Stimulated activated CD8-positive, alpha-beta memory T cell treated with anti-CD3 and anti-CD28 coated beads, Interleukin-12 subunit alpha, Interleukin-12 subunit beta, amount 100 ng/mL, for 24 hours (primary cell): ENCODE measurements around the gene PRSS57.

Experiments
- DNase-seq: peaks from one replicate; pipeline ENCODE4 v3.0.0-alpha.2; 2020; ENCODE audit errors: extremely low read depth

PRSS57 gene

DNA sequence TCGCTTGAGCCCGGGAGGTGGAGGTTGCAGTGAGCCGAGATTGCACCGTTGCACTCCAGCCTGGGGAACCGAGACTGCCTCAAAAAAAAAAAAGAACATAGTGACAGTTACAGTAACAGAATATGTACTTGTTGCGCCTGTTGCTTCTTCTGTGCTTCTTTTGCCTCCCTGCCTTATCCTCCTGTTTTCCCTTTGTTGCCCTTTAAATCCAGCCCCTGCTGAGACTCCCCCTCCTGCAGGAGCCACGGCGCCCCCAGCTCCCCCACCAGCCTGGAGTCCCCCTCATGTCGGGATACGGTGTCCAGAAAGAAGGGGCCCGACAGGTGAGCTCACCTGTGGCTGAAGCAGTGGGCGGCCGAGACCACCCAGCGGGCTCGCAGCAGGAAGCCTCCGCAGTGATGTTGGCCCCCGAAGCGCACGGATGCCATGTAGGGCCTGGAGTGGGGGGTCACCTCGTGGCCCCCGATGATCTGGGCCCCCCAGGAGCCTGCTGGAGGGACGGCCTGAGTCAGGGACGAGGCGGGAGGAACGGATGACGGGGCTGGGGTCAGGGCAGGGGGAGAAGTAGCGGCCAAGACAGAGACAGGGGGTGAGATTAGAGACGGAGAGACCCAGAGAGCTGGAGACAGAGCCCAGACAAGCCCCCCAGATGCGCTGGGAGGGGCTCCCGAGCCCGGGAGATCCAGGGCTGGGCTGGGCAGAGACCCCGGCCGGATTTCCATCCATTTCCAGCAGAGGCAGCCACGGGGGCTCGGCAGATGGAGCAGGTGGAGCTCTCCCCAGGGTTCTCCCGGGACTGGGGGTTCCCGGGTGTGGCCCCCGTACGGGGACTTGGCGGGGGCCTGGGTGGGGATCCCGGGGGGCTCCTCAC lies 536 bp downstream of the PRSS57 start:
- no peak for DNase-seq

DNA sequence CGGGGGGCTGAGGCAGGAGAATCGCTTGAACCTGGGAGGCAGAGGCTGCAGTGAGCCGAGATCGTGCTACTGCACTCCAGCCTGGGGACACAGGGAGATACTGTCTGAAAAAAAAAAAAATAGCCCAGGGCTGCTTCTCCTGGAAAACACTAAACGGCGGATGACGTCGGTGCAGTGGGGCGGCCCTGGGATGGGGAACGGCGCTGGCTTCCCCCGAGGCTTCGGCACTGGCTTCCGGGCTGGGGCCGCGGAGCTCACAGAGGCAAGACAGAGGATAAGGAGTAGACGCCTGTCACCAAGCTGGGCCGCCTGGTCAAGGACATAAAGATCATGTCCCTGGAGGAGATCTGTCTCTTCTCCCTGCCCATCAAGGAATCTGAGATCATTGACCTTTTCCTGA lies 5.0 kb downstream of the PRSS57 start:
- DNase-seq = no peak

- no peak for DNase-seq
These were observed 6.3 kb downstream of the PRSS57 start for GRCh38 chr19:688992-689391.

DNA sequence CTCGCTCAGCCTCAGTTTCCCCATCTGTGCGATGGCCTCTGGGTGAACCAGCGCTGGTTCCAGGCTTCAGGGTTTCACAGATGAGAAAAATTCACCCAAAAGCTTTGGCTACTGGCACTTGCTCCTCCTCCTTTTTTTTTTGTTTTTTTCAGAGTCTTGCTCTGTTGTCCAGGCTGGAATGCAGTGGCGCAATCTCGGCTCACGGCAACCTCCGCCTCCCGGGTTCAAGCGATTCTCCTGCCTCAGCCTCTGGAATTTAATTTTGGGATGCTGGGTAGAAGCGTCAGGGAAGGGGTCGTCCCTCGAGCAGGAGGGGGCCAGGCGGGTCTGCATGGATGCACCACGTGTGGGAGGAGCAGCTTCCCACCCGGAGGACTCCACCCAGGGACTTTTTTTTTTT lies 7.0 kb downstream of the PRSS57 start:
- no peak for DNase-seq

- DNase-seq = no peak
These were observed 7.6 kb downstream of the PRSS57 start for GRCh38 chr19:687569-688166.

GRCh38 chr19:686589-687297 lies 8.5 kb downstream of the PRSS57 start:
- no peak for DNase-seq

DNA sequence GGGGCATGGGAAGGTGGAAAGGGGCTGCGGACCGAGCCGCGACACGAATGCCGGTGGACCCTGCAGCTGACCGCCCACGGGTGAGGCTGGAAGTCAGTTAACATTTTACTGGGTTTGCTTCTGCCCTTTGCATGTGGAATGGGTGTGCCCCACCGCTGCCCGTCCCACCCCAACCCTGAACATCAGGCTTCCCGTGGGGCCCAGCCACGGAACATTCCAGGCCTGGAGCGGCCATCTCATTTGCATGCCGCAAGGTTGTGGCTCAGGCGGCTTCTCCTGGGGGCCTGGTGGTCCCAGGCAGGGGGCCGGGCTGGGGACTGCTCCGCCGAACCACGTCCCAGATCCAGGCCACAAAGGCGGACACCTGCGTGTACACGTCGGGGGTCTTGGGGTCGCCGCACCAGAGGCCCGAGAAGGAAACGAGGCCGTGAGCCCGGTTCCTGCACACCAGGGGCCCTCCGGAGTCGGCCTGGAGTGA lies 9.8 kb downstream of the PRSS57 start:
- DNase-seq = no peak

DNA sequence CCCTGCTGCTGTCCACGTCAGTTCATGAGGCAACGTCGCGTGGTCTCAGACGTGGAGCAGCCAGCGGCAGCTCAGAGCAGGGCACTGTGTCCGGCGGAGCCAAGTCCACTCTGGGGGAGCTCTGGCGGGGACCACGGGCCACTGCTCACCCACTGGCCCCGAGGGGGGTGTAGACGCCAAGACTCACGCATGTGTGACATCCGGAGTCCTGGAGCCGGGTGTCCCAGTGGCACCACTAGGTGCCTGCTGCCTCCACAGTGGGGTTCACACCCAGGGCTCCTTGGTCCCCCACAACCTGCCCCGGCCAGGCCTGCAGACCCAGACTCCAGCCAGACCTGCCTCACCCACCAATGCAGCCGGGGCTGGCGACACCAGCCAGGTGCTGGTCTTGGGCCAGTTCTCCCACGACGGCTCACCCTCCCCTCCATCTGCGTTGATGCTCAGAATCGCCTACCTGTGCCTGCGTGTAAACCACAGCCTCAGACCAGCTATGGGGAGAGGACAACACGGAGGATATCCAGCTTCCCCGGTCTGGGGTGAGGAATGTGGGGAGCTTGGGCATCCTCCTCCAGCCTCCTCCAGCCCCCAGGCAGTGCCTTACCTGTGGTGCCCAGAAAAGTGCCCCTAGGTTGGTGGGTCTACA lies 12.5 kb downstream of the PRSS57 start:
- no peak for DNase-seq

DNA sequence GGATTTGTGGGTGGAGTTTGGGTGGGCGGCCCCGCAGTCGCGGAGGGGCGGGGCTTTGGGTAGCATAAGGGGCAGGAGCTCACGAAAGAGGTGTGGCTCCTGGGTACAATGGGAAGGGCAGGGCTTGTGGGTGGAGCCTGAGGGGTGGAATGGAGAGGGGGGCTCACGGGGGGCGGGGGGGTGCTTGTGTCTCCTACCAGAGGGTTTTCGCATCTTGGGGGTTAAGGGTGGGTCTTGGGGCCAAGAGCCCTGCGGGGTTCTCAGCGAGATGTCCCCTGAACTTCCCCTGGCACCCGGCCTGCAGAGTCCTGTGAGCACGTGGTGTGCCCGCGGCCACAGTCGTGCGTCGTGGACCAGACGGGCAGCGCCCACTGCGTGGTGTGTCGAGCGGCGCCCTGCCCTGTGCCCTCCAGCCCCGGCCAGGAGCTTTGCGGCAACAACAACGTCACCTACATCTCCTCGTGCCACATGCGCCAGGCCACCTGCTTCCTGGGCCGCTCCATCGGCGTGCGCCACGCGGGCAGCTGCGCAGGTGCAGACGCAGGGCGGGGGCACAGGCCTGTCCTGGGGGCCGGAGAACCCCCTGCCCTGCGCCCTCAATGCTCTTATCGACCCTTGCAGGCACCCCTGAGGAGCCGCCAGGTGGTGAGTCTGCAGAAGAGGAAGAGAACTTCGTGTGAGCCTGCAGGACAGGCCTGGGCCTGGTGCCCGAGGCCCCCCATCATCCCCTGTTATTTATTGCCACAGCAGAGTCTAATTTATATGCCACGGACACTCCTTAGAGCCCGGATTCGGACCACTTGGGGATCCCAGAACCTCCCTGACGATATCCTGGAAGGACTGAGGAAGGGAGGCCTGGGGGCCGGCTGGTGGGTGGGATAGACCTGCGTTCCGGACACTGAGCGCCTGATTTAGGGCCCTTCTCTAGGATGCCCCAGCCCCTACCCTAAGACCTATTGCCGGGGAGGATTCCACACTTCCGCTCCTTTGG lies 13.9 kb downstream of the PRSS57 start:
- DNase-seq = peak; percentile 77

DNA sequence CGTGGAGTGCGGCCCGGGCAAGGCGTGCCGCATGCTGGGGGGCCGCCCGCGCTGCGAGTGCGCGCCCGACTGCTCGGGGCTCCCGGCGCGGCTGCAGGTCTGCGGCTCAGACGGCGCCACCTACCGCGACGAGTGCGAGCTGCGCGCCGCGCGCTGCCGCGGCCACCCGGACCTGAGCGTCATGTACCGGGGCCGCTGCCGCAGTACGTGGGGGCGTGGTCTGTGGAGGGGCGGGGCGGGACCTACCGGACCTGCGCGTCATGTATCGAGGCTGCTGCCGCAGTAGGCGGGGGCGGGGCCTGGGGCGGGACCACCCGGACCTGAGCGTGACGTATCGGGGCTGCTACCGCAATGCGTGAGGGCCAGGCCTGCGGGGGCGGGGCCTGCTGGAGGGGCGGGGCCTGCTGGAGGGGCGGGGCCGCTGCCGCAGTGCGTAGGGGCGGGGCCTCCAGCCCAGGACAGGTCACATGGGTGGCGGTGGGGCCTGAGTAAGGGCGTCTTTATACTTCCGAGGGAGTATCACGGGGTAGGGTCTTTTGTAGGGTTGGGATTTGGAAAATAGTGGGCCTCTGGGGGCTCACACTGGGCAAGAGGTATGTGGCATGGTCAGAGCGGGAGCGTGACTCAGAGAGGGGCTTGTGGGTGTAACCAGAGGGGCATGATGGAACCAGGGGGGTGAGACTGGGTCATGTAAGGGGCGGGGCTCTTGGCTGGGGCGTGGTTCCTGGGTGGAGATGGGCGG lies 14.8 kb downstream of the PRSS57 start:
- peak; percentile 100 for DNase-seq

DNA sequence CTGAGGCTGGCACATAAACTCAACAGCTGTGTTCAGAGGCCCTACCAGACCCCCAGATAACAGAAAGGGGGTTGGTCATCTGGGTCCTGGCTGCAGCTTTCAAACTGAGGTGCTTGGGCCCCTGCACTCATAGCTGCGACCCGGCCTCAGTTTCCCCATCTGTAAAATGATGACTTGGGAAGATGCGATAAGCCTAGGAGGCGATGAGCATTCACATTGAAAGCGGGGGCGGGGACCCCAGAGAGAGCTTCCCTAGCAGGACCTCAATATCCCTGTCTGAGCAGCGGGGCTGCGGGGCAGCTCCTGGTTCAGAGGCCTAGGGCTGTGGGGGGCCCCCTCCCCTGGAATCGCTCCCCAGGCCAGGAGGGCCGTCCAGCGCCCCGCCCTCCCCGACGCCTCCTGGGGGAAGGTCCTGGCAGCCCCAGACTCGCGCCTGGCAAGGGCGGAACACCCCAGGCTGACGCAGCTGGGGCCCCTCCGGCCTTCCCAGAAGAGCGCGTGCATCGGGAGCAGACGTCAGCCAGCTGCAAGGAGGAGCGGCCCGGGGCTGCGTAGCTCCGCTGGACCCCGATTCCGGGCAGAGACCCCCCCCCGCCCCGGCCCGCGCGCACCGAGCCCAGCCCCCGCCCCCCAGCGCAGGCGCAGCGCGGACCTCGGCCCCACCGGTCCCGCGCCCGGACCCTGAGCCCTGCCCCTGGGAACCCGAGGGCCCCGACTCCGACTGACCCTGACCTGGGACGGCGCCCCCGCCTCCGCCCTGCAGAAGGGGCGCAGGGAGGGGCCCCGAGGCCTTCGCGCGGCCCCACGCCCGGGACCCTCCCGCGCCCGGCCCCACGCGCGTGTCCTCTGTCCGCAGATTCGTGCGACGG lies 15.6 kb downstream of the PRSS57 start:
- DNase-seq = no peak

DNA sequence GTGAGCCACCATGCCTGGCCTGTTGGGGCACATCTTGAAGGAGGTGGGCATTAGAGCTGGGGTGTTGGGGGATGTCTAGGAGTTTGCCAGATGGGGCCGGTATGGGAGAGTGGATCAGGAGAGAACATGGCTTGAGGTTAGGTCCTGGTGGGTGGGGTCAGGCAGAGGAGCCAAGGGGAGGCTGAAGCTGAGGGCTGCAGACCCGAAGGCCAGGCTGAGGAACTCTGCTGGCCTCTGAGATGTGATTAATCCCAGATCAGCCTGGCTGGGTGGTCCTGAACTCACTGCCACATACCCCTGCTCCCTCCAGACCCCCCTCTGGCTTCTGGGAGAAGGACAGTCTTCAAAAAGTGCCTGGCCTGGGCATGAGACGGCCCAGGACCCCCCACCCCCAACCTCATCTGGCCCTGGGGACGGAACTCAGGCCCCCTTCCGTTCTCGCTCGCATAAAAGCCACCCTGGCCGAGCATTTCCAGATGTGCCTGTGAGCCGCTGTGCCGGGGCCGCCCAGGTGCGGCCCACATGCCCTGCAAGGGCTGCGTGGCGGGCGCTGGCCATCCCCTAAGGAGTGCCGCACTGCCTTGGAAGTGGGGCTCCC lies 16.4 kb downstream of the PRSS57 start:
- DNase-seq = no peak

DNA sequence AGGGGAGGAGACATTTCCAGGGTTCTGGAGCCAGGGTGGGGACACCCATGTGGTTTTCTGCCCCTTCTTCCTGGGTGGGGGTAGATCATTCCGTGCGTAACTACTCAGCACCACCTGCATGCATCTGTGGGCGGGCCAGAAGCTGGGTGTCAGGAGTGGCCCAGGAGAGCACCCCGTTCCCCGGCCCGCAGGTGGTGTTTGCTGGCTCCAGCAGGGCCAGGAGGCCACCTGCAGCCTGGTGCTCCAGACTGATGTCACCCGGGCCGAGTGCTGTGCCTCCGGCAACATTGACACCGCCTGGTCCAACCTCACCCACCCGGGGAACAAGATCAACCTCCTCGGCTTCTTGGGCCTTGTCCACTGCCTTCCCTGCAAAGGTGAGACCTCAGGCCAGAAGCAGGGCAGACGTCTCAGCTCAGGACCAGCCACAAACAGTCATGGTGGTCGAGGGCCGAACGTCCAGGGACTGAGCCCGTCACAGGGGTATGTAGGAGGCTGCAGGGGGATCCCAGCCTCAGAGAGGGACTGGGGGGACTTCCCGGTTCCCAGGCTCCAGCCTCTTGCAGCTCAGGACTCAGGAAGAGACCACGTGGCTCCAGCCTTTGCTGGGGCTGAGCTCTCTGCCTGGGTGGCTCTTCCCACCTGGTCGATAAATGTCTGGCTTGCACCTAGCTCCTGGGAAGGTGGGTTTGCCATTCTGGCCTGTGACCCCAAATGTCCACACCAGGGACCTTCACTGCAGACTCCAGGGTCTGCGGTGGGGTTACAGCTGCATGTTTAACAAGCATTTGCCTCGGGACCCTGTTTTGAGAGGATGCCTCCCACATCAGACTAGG lies 17.4 kb downstream of the PRSS57 start:
- no peak for DNase-seq

DNA sequence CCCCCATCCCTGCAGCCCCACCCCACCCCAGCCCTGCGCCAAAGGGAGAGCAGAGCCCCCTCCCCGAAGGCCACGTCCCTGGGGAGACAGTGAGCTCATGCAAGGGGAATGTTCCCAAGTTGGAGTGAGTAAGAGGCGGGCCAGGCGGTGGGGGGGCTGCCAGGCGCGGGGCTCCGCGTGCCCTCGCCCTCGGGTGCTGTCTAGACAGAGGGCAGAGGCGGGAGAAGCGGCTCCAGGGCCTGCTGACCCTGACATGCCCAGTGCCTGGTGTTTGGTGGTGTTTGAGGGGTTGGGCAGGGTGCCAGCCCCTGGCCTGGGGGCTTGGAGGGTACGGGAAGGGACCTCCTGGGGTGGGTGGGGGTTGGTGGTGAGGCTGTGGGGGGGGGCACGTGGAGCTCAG lies 18.1 kb downstream of the PRSS57 start:
- no peak for DNase-seq

DNA sequence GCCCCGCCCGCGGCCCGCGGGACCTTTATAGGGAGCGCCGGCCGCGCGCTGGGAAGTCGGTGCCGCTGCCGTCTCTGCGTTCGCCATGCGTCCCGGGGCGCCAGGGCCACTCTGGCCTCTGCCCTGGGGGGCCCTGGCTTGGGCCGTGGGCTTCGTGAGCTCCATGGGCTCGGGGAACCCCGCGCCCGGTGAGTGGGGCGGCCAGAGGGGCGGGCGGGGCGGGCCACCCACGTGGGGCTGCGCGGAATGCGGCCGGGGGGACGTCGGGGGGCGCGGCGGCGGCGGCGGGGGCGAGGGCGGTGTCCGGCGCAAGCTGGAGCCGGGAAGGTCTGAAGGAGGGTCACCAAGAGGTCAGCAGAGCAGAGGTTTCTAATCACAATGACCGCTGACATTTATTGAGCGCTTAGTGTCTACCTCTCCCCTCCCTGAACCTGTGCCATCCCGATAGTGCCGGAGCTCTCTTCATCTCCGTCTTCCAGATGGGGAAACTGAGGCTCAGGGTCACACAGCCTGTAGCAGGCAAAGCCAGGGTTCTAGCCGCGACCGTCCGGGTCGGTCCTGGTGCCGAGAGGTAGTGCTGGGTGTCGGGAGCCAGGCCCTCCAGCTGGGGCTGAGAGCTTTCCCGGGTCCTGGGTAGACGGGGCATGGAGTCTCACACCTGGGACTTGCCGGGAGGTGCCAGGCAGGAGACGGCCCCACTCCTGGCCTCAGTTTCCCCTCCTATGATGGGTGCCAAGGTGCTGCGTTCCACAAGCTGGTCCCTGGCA lies 18.7 kb downstream of the PRSS57 start, which contains the start of gene FSTL3:
Gene FSTL3, plus strand, starts transcription at position 54 of the 767 bp plus-strand sequence. Its CDS starts 32 bp downstream, at position 86.
- no peak for DNase-seq

DNA sequence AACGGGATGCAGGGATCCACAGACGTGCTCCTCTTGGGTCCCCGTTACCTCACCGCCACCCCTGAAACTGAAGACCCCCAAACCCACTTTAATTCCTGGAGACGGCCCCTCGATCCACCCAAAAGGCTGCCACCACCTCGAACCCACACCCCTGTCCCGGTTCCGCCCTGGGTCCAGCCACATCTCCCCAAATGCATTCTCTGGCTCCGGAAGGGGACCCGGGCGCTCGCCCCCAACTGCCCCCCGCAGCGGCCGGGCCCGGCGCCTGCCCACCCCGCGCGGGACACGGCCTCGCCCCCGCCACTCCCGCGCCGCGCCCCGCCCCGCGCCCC lies 19.3 kb downstream of the PRSS57 start:
- no peak for DNase-seq
